Effector memory CD4-positive, alpha-beta T cell (primary cell): ENCODE measurements around the gene PACS1.
A peak's percentile ranks its signal among the peaks of the same experiment; 100 is the strongest.

Experiments used
- DNase-seq, 3 donors: peaks; one replicate each; pipeline ENCODE4 v3.0.0-alpha.2; 2020
- H3K27ac ChIP-seq: 2 replicates; pipeline ENCODE4 v1.7.0; 2013; ENCODE audit warnings: mild to moderate bottlenecking, low read length, moderate library complexity; ENCODE audit not compliant: insufficient read depth, poor library complexity, severe bottlenecking
- H3K27me3 ChIP-seq: replicated peaks from 2 replicates; pipeline ENCODE4 v1.7.0; 2013; ENCODE audit warnings: mild to moderate bottlenecking, low read length; ENCODE audit not compliant: insufficient read depth, control insufficient read depth, poor library complexity, severe bottlenecking
- H3K36me3 ChIP-seq: 2 replicates; pipeline ENCODE4 v1.7.0; 2013; ENCODE audit warnings: mild to moderate bottlenecking, low read length, moderate library complexity; ENCODE audit not compliant: control insufficient read depth, insufficient read depth
- H3K4me1 ChIP-seq: 2 replicates; pipeline ENCODE4 v1.7.0; 2013; ENCODE audit warnings: low read length, mild to moderate bottlenecking; ENCODE audit not compliant: control insufficient read depth, insufficient read depth, poor library complexity, severe bottlenecking
- H3K4me3 ChIP-seq: 2 replicates; pipeline ENCODE4 v1.7.0; 2013; ENCODE audit warnings: low read length, low read depth, mild to moderate bottlenecking; ENCODE audit not compliant: insufficient read depth, poor library complexity, severe bottlenecking
- H3K9me3 ChIP-seq: 2 replicates; pipeline ENCODE4 v1.7.0; 2013; ENCODE audit warnings: mild to moderate bottlenecking, low read length, moderate library complexity; ENCODE audit not compliant: control insufficient read depth

Gene PACS1

GRCh38 chr11:66289548-66290329 is 219.7 kb downstream of the PACS1 start:
- H3K9me3 ChIP-seq, result no peaks in the 10 kb centered on the region
- peak in 1 of 3 donors; percentile 56 for DNase-seq
- H3K27ac ChIP-seq, result peak overlapping the region; percentile 81

GRCh38 chr11:66290330-66290621 is 220.2 kb downstream of the PACS1 start:
- Histone ChIP-seq H3K9me3 (no peaks in the 10 kb centered on the region), H3K4me1 (peaks cover 25% of the 10 kb centered on the region), H3K27me3 (peaks cover 10% of the 10 kb centered on the region), H3K27ac (no peak overlapping the region), H3K4me3 (no peak overlapping the region), H3K36me3 (no peaks in the 10 kb centered on the region)
- no peak for DNase-seq

More at GRCh38 chr11:66289548-66290329, 219.7 kb downstream of the PACS1 start:
- Histone ChIP-seq H3K36me3 (no peaks in the 10 kb centered on the region), H3K27me3 (peaks cover 10% of the 10 kb centered on the region), H3K4me1 (peaks cover 25% of the 10 kb centered on the region), H3K4me3 (peak overlapping the region; percentile 72)

DNA sequence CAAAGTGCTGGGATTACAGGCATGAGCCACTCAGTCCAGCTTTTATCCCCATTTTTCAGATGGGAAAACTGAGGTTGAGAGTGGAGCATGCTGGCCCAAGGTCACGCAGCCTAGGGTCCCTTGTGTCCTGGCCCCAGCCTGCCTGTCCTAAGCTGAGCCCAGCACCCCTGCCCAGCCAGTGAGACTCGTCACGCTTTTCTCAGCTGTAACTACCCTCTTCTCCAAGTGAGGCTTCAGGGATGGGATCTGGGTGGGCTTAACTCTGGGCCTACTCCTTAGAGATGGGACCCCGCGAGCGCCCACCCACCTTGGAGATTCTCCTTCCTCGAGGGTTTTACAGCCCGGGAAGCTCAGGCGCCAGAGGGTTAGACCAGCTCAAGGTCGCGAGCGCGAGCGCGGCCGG is 221.2 kb downstream of the PACS1 start:
- H3K4me3 ChIP-seq, result no peak overlapping the region
- H3K9me3 ChIP-seq, result no peaks in the 10 kb centered on the region
- no peak overlapping the region for H3K27ac ChIP-seq
- peaks cover 25% of the 10 kb centered on the region for H3K4me1 ChIP-seq
- no peak for DNase-seq
- no peaks in the 10 kb centered on the region for H3K36me3 ChIP-seq
- peaks cover 10% of the 10 kb centered on the region for H3K27me3 ChIP-seq

GRCh38 chr11:66291706-66292542 is 221.9 kb downstream of the PACS1 start, which contains the start of gene TMEM151A:
Gene TMEM151A, plus strand, starts transcription at chr11:66291894. Its CDS starts 120 bp downstream, at chr11:66292014.
- DNase-seq, result no peak
- H3K27me3 ChIP-seq, result peaks cover 10% of the 10 kb centered on the region
- no peaks in the 10 kb centered on the region for H3K9me3 ChIP-seq
- H3K4me1 ChIP-seq, result peaks cover 25% of the 10 kb centered on the region
- peak within 1 kb of the TSS; percentile 60 for H3K4me3 ChIP-seq
- no peak within 1 kb of the TSS for H3K27ac ChIP-seq
- no peaks in the 10 kb centered on the region for H3K36me3 ChIP-seq

DNA sequence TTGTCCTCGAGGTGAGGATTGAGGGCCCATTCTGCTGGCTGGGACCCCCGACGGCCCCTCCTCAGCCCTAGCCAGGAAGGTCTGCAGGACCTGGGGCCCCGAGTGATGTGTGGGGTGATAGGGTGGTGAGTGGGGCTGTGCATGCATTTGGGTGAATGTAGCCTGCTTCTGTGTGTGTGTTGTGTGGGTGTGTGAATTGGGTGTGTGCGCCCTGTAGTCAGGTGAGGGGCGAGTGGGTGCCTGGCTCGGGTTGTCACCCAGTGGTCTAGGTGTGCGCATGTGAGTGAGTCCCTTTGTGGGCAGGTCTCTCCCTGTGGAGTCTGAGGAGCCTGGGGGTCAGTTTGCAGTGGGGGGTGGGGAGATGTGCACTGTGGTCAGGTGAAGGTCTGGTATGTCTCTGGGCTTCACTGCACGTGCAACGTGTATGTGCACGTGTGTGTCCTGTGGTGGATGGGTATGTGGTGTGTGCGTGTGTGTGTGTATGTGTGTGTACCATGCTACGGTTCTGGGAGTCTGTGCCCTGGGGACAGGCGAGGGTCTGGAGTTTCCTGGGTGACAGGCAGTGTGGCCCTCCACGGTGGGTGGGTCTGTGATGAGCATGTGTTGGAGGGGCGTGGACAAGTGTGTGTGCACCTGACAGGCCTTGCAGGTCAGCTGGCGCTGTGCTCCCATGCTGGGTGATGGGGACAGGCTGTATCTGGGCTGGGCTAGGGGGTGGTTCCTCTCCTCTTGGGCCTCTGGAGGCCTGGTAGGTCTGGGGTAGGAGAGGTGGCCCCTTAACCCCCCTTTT is 222.7 kb downstream of the PACS1 start:
- no peak overlapping the region for H3K4me3 ChIP-seq
- no peaks in the 10 kb centered on the region for H3K36me3 ChIP-seq
- DNase-seq, result no peak
- H3K27me3 ChIP-seq, result peaks cover 10% of the 10 kb centered on the region
- no peak overlapping the region for H3K27ac ChIP-seq
- H3K9me3 ChIP-seq, result no peaks in the 10 kb centered on the region
- peaks cover 25% of the 10 kb centered on the region for H3K4me1 ChIP-seq

DNA sequence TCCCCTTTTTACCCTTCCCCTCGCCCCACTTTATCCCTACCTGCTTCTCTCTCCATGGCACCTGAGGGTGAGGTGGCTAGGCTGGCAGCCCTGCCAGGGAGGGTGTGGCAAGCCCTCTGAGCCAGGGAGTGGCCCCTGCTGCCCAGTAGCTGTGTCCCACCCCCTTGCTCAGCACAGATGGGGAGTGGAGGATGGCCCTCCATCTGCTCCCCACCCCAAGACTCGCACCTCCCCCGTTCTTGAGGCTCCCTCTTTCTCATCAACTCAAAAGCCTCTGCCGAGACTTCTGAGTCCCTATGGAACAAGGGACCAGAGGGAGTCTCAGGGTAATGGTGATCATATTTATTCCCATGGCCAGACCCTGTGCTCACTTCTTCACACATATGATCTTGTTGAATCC is 223.3 kb downstream of the PACS1 start:
- no peaks in the 10 kb centered on the region for H3K9me3 ChIP-seq
- H3K4me3 ChIP-seq, result no peak overlapping the region
- H3K27me3 ChIP-seq, result peaks cover 10% of the 10 kb centered on the region
- H3K36me3 ChIP-seq, result no peaks in the 10 kb centered on the region
- no peak overlapping the region for H3K27ac ChIP-seq
- DNase-seq, result no peak
- peaks cover 18% of the 10 kb centered on the region for H3K4me1 ChIP-seq

- DNase-seq, result no peak
- Histone ChIP-seq H3K27ac (no peak overlapping the region), H3K36me3 (no peaks in the 10 kb centered on the region), H3K4me1 (peaks cover 17% of the 10 kb centered on the region), H3K9me3 (no peaks in the 10 kb centered on the region), H3K27me3 (peaks cover 10% of the 10 kb centered on the region), H3K4me3 (no peak overlapping the region)
These were observed 223.9 kb downstream of the PACS1 start for GRCh38 chr11:66293777-66294625.
